GM23248 (cell line): Measurements from ENCODE around the gene ZNF791. TPM values are rescaled to one million over a fixed set of nuclear protein-coding genes. Genes with fewer than 3 reads are reported as not detected.

Source experiments
- DNase-seq: peaks from one replicate; pipeline ENCODE4 v3.0.0-alpha.2; 2015
- H2AFZ ChIP-seq: fragments of 200-600 bp; sonication (generic); 2 replicates; pipeline ENCODE4 v1.6.1; 2016; ENCODE audit warnings: antibody characterized with exemption
- H3F3A ChIP-seq: fragments of 200-600 bp; sonication (generic); 2 replicates; pipeline ENCODE4 v1.6.1; 2016; ENCODE audit warnings: mild to moderate bottlenecking, antibody characterized with exemption, mixed run types; ENCODE audit not compliant: insufficient read depth
- H3K27ac ChIP-seq: fragments of 200-600 bp; sonication (generic); 2 replicates; pipeline ENCODE4 v1.5.1; 2016; ENCODE audit warnings: mild to moderate bottlenecking
- H3K27me3 ChIP-seq: fragments of 200-600 bp; sonication (generic); replicated peaks from 2 replicates; pipeline ENCODE4 v1.6.1; 2016; ENCODE audit warnings: mild to moderate bottlenecking; ENCODE audit not compliant: insufficient read depth
- H3K36me3 ChIP-seq: fragments of 200-600 bp; sonication (generic); 2 replicates; pipeline ENCODE4 v1.6.1; 2016; ENCODE audit warnings: low read depth, mild to moderate bottlenecking
- H3K4me1 ChIP-seq: fragments of 200-600 bp; sonication (generic); 2 replicates; pipeline ENCODE4 v1.6.1; 2016; ENCODE audit warnings: mild to moderate bottlenecking; ENCODE audit not compliant: insufficient read depth
- H3K4me2 ChIP-seq: fragments of 200-600 bp; sonication (generic); one replicate; pipeline ENCODE4 v1.6.1; 2016; ENCODE audit warnings: mild to moderate bottlenecking; ENCODE audit not compliant: unreplicated experiment
- H3K4me3 ChIP-seq: fragments of 200-600 bp; sonication (generic); 2 replicates; pipeline ENCODE4 v1.5.1; 2016; ENCODE audit warnings: mild to moderate bottlenecking
- H3K79me2 ChIP-seq: fragments of 200-600 bp; sonication (generic); 2 replicates; pipeline ENCODE4 v1.6.1; 2016; ENCODE audit warnings: mild to moderate bottlenecking; ENCODE audit not compliant: insufficient read depth
- H3K9ac ChIP-seq: fragments of 200-600 bp; sonication (generic); 2 replicates; pipeline ENCODE4 v1.6.1; 2016; ENCODE audit warnings: mild to moderate bottlenecking
- H3K9me2 ChIP-seq: fragments of 200-600 bp; sonication (generic); 2 replicates; pipeline ENCODE4 v1.6.1; 2016; ENCODE audit warnings: mixed run types, mild to moderate bottlenecking, moderate library complexity; ENCODE audit not compliant: insufficient read depth
- H3K9me3 ChIP-seq: fragments of 200-600 bp; sonication (generic); one replicate; pipeline ENCODE4 v1.6.1; 2017; ENCODE audit warnings: low read depth
- H4K20me1 ChIP-seq: fragments of 200-600 bp; sonication (generic); 2 replicates; pipeline ENCODE4 v1.6.0; 2016; ENCODE audit not compliant: insufficient read depth
- EZH2 ChIP-seq: fragments of 200-600 bp; sonication (generic); IDR thresholded peaks from 2 replicates; pipeline ENCODE4 v1.6.1; 2018; ENCODE audit warnings: antibody characterized with exemption, mild to moderate bottlenecking; ENCODE audit not compliant: insufficient read depth, poor library complexity, severe bottlenecking
- EZH2phosphoT487 ChIP-seq: fragments of 200-600 bp; sonication (generic); IDR thresholded peaks from 2 replicates; pipeline ENCODE4 v1.6.1; 2018; ENCODE audit warnings: antibody characterized with exemption, moderate library complexity, mild to moderate bottlenecking, low read depth; ENCODE audit not compliant: insufficient read depth
- WGBS, 2 experiments: methylation state at CpG; one replicate each; pipeline ENCODE4 v1.1.6; 2015 to 2017; ENCODE audit warnings: low lambda C conversion rate in 2 of 2, low coverage in 1 of 2; ENCODE audit errors: missing lambda C conversion rate in 2 of 2; 5-methylcytosine and 5-hydroxymethylcytosine counted together
- in situ Hi-C: fragments of 300-500 bp; cut with MboI; formaldehyde crosslinking; loops from 2 replicates; pipeline ENCODE4 v1.15.0; 2020
- polyA plus RNA-seq: library from polyadenylated mRNA; unstranded; fragments of >200 nt; fragmentation: Nextera tagmentation; extraction: Ambion mirVana; gene quantifications from 2 replicates; pipeline ENCODE4 v1.2.1, GENCODE V29; 2016
- total RNA-seq: library from RNA; depleted of rRNA; stranded (reverse); fragments of >200 nt; shearing (Covaris generic); gene quantifications from 2 replicates; pipeline ENCODE4 v1.2.3, GENCODE V29; 2014

The ZNF791 gene
- total and polyA plus RNA-seq, 2 experiments from 2014 or later, result 11.9 to 12.6 TPM

GRCh38 chr19:12626958-12627357, 16.2 kb downstream of the ZNF791 start:
- no peaks in the 10 kb centered on the region for H3K9me2 ChIP-seq
- H3K4me2 ChIP-seq, result no peak overlapping the region
- H3F3A ChIP-seq, result no peaks in the 10 kb centered on the region
- no peaks in the 10 kb centered on the region for H4K20me1 ChIP-seq
- peaks cover 70% of the 10 kb centered on the region for H3K36me3 ChIP-seq
- H3K4me1 ChIP-seq, result peaks cover 6% of the 10 kb centered on the region
- H3K9ac ChIP-seq, result no peak overlapping the region
- DNase-seq, result no peak
- TF ChIP-seq EZH2, result no peak
- TF ChIP-seq EZH2phosphoT487, result no peak
- H3K4me3 ChIP-seq, result no peak overlapping the region
- no peak overlapping the region for H3K27ac ChIP-seq
- H3K79me2 ChIP-seq, result peaks cover 77% of the 10 kb centered on the region
- in situ Hi-C loops, result no loop called here
- no peak overlapping the region for H2AFZ ChIP-seq
- WGBS, 2 experiments, result 84 to 85% methylated on average over 7 to 8 of the region's 8 CpGs
- H3K27me3 ChIP-seq, result no peaks in the 10 kb centered on the region
- H3K9me3 ChIP-seq, result peaks cover 9% of the 10 kb centered on the region

- no peaks in the 10 kb centered on the region for H3K9me2 ChIP-seq
- no peak for DNase-seq
- peaks cover 9% of the 10 kb centered on the region for H3K9me3 ChIP-seq
- no peaks in the 10 kb centered on the region for H3K27me3 ChIP-seq
- 96 to 98% methylated on average over 17 of the region's 17 CpGs for whole genome bisulfite sequencing, 2 experiments
- no peaks in the 10 kb centered on the region for H4K20me1 ChIP-seq
- no peak overlapping the region for H3K9ac ChIP-seq
- in situ Hi-C loops, result no loop called here
- H3K79me2 ChIP-seq, result peaks cover 65% of the 10 kb centered on the region
- H3K4me1 ChIP-seq, result peaks cover 3% of the 10 kb centered on the region
- TF ChIP-seq EZH2phosphoT487, result no peak
- no peak for TF ChIP-seq EZH2
- peaks cover 3% of the 10 kb centered on the region; the same call in 1 of the 2 replicates for H3F3A ChIP-seq
- no peak overlapping the region for H2AFZ ChIP-seq
- H3K4me3 ChIP-seq, result no peak overlapping the region
- H3K36me3 ChIP-seq, result peaks cover 76% of the 10 kb centered on the region
- no peak overlapping the region for H3K4me2 ChIP-seq
- no peak overlapping the region for H3K27ac ChIP-seq
These were observed 17.6 kb downstream of the ZNF791 start for GRCh38 chr19:12628040-12629022.

- no peak overlapping the region for H2AFZ ChIP-seq
- no peak for TF ChIP-seq EZH2
- no peak overlapping the region for H3K4me2 ChIP-seq
- peaks cover 12% of the 10 kb centered on the region for H3F3A ChIP-seq
- no peaks in the 10 kb centered on the region for H3K9me2 ChIP-seq
- no peak for DNase-seq
- H3K4me3 ChIP-seq, result no peak overlapping the region
- H3K4me1 ChIP-seq, result no peaks in the 10 kb centered on the region
- H3K9ac ChIP-seq, result no peak overlapping the region
- peaks cover 72% of the 10 kb centered on the region for H3K36me3 ChIP-seq
- peaks cover 9% of the 10 kb centered on the region for H3K9me3 ChIP-seq
- H3K27ac ChIP-seq, result no peak overlapping the region
- in situ Hi-C loops, result no loop called here
- 97 to 99% methylated on average over 7 of the region's 7 CpGs for WGBS, 2 experiments
- peaks cover 57% of the 10 kb centered on the region for H3K79me2 ChIP-seq
- no peaks in the 10 kb centered on the region for H4K20me1 ChIP-seq
- H3K27me3 ChIP-seq, result no peaks in the 10 kb centered on the region
These were observed 18.5 kb downstream of the ZNF791 start for GRCh38 chr19:12629215-12629614.

GRCh38 chr19:12636631-12637030, 25.9 kb downstream of the ZNF791 start:
- H3K27me3 ChIP-seq, result no peaks in the 10 kb centered on the region
- H3K9me3 ChIP-seq, result no peaks in the 10 kb centered on the region
- H3F3A ChIP-seq, result peaks cover 13% of the 10 kb centered on the region
- no peak for DNase-seq
- in situ Hi-C loops, result no loop called here
- no peak overlapping the region for H2AFZ ChIP-seq
- no peak overlapping the region for H3K4me2 ChIP-seq
- H3K27ac ChIP-seq, result no peak overlapping the region
- TF ChIP-seq EZH2phosphoT487 (no peak), EZH2 (no peak)
- H4K20me1 ChIP-seq, result no peaks in the 10 kb centered on the region
- WGBS, 2 experiments, result 81 to 82% methylated on average over 12 to 13 of the region's 13 CpGs
- no peak overlapping the region for H3K9ac ChIP-seq
- no peak overlapping the region for H3K4me3 ChIP-seq
- no peaks in the 10 kb centered on the region for H3K9me2 ChIP-seq
- 0 out of 2 replicates have a peak, but pooled peaks cover 8% of the 10 kb centered on the region for H3K36me3 ChIP-seq
- H3K4me1 ChIP-seq, result no peaks in the 10 kb centered on the region
- no peaks in the 10 kb centered on the region for H3K79me2 ChIP-seq
